PFSK-1 (cell line): ENCODE data around the gene NRCAM.

Experiments used
- TAF1 ChIP-seq: IDR thresholded peaks from 2 replicates; pipeline ENCODE4 v1.6.1; 2012; ENCODE audit warnings: low read length, control low read depth, borderline replicate concordance; ENCODE audit not compliant: insufficient read depth
- TF ChIP-seq, protein P1 (sequence below), 2 experiments: IDR thresholded peaks; 2 replicates each; pipeline versions ENCODE4 v1.6.1 to v1.8.0; 2011 to 2012; ENCODE audit warnings: low read depth in 2 of 2, low read length in 2 of 2, control low read depth in 1 of 2, inconsistent platforms in 1 of 2, mild to moderate bottlenecking in 1 of 2, moderate library complexity in 1 of 2; ENCODE audit not compliant: insufficient read depth in 1 of 2

DNA sequence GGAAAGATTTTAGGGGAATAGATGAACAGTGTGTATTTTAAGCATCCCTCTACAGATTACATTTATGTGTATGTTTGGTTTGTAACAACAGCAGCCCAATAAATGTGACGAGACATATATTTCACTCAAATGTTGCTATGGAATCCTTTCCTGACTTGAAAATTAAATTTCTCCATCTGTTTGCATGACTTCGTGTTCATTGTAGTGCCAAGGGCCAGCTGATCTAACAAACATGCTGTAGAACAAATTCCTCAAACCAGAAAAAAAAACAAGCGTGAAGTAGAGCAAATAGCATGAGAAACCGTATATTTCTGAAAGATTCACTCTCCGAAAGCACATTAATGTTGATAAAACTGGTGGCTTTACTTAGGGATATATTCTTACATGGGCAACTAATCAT is 87.8 kb downstream of the NRCAM start:
- TF ChIP-seq TAF1: no peak
- TF ChIP-seq, protein P1, sequence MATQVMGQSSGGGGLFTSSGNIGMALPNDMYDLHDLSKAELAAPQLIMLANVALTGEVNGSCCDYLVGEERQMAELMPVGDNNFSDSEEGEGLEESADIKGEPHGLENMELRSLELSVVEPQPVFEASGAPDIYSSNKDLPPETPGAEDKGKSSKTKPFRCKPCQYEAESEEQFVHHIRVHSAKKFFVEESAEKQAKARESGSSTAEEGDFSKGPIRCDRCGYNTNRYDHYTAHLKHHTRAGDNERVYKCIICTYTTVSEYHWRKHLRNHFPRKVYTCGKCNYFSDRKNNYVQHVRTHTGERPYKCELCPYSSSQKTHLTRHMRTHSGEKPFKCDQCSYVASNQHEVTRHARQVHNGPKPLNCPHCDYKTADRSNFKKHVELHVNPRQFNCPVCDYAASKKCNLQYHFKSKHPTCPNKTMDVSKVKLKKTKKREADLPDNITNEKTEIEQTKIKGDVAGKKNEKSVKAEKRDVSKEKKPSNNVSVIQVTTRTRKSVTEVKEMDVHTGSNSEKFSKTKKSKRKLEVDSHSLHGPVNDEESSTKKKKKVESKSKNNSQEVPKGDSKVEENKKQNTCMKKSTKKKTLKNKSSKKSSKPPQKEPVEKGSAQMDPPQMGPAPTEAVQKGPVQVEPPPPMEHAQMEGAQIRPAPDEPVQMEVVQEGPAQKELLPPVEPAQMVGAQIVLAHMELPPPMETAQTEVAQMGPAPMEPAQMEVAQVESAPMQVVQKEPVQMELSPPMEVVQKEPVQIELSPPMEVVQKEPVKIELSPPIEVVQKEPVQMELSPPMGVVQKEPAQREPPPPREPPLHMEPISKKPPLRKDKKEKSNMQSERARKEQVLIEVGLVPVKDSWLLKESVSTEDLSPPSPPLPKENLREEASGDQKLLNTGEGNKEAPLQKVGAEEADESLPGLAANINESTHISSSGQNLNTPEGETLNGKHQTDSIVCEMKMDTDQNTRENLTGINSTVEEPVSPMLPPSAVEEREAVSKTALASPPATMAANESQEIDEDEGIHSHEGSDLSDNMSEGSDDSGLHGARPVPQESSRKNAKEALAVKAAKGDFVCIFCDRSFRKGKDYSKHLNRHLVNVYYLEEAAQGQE (IDR thresholded peaks at IDR 0.05; ENCODE audit: insufficient read depth in 1 of 2, low read depth in 2 of 2, low read length in 2 of 2): no peak
